NCI-H146 (cell line): Measurements from ENCODE around the gene CENPV.
"Not testable (repeated sequence)": the region's sequence is repeated elsewhere in the genome, so short reads cannot be mapped to it uniquely, and the experiment has no call there.

Experiments used
- DNase-seq: peaks from one replicate; lab custom pipeline; 2025; lab: John Stamatoyannopoulos, UW

Gene CENPV

DNA sequence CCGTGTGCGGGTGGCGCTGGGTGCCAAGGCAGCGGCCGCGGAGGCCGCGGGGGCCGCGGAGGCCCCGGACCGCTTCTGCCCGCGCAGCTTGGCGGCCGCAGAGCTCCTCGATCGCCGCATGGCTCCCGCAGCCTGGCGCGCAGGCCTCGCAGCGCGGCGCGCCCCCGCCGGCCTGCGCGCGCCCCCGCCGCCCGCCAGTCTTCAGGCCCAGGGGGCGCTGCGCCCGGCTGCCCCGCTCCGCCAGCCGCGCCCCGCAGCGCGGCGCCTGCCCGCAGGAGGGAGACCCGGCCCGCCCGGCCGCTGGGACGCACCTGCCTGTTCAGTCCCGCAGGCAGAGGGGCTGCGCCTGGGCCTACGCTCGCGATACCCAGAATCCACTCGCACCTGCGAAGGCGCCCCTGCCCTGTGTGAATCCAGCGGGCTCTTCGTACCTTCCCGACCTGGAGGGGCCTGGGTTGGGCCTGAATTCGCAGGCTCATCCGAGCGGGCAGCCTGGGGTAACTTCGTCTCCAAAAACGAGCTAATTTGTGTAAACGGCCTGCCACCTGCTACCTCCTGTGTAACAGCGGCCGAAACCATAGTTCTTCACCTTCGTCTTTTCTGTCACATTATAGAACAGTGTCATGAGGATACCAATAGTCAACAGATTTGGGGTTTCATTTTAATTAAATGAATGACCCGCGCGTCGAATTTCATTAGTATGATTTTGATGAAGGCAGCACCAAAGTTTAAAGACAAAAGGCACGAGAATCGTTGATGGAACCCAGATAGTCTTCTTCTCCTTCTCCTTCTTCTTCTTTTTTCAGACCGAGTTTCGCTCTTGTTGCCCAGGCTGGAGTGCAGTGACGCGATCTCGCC, at the start of gene CENPV:
Gene CENPV, minus strand, starts transcription at position 153 of the 858 bp plus-strand sequence. Its CDS starts 33 bp downstream, at position 120.
- peak; percentile 80 for DNase-seq

- DNase-seq = no peak
Observed at GRCh38 chr17:16398270-16399267, 45.3 kb upstream of the CENPV start.

GRCh38 chr17:16396693-16397092, 43.4 kb upstream of the CENPV start:
- not testable (repeated sequence) for DNase-seq

DNA sequence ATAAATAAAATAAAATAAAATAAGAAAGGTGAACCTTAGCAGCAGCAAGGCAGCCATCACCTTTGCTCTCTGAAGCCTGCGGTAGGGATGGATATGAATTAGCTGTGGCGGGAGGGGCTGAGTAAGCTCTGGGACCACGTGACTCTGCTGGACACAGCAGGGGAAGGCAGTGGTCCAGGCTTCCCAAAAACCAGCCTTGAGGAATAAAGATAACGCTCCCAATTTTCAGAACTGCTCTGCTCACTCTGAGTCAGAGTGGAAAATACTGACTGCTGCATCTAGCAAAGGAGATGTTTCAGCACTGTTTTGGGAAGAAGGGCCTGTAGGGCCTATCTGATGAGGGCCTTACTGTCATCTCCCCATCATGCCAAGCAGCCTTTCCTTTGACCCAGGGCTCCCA, 42.6 kb upstream of the CENPV start:
- not testable (repeated sequence) for DNase-seq

GRCh38 chr17:16392491-16392890, 39.2 kb upstream of the CENPV start:
- DNase-seq = not testable (repeated sequence)

DNA sequence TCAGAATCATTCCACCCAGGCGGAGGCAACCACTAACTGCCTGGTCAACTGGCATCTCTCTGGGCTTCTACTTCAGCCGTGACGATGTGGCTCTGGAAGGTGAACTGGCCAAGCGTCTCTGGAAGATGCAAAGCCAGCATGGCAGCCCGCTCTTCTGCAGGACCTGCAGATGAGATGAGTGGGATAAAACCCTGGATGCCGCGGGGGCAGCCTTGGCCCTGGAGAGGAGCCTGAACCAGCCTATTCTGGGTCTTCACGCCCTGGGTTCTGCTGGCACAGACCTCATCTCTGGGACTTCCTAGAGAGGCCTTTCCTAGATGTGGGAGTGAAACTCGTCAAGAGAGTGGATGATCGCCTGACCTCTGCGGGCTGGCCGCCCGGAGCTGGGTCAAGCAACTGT, 38.2 kb upstream of the CENPV start:
- no peak for DNase-seq

DNA sequence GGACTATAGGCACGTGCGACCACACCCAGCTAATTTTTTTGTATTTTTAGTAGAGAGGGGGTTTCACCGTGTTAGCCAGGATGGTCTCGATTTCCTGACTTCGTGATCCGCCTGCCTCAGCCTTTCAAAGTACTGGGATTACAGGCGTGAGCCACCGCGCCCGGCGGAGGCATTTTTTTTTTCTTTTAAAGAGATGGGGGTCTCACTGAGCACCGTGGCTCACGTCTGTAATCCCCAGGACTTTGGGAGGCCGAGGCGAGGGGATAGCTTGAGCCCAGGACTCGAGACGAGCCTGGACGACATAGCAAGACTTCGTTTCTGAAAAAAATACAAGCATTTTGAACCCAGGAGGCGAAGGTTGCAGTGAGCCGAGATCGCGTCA, 32.8 kb upstream of the CENPV start:
- not testable (repeated sequence) for DNase-seq

DNA sequence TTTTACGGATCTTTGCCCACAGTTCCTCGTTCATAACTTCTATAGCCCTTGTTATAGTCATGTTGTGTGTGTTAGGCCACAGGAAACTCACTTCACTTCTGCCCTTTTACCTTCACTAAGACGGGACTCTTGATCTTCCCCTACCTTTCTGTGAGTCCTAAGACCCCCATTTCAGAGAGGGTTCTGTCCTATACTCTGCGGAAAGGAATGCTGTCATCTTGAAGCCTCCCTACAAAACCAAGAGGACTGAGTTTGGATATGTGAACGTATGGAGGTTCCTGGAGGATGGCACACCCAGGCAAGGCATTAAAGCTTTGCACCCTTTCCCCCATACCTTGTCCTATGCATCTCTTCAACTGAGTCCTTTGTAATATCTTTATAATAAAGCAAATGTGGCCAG, 31.3 kb upstream of the CENPV start:
- no peak for DNase-seq

DNA sequence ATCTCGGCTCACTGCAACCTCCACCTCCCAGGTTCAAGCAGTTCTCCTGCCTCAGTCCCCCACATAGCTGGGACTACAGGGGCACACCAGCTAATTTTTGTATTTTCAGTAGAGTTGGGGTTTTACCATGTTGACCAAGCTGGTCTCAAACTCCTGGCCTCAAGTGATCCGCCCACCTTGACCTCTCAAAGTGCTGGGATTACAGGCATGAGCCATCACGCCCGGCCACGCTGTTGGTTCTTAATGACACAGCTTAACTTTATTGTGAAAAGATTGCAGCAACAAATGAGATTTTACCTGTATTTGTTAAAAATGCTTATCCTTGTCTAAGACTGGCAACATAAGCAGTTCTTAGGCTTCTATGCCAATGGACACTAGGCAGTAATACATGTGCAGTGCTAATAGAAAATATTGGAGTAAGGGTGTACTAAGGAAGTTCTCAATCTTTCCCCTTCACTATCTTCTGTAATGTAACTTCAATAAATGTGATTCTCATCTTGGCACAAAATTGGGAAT, 30.6 kb upstream of the CENPV start:
- no peak for DNase-seq

DNA sequence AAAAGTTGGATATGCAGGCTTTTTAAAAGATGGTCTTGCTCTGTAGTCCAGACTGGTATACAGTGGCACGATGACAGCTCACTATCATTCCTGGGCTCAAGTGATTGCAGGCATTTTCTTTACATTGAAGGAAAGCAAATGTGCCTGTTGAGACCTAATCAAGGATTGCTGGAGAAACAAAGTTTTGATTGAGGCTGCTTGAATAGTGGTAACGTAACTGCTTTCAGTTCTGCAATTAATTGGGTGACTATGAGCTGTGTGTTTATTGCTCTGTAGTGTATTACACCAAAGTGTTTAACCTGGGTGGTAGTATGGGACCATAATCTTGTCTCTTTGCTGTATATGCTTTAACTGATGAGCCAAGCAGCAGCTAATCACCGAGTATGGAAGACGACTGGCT, 29.9 kb upstream of the CENPV start:
- DNase-seq = no peak

DNA sequence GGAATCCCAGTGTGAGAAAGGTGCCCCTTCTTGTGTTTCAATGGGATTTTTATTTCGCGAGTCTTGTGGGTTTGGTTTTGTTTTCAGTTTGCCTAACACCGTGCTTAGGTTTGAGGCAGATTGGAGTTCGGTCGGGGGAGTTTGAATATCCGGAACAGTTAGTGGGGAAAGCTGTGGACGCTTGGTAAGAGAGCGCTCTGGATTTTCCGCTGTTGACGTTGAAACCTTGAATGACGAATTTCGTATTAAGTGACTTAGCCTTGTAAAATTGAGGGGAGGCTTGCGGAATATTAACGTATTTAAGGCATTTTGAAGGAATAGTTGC, 28.2 kb upstream of the CENPV start:
- DNase-seq = no peak

GRCh38 chr17:16380640-16381495, 27.6 kb upstream of the CENPV start, which contains the start of gene UBB:
Gene UBB (plus strand): TSS chr17:16381091. CDS start chr17:16381908, 817 bp downstream.
- DNase-seq = peak; percentile 95

- DNase-seq = no peak
Observed at GRCh38 chr17:16379654-16380053, 26.4 kb upstream of the CENPV start.

DNA sequence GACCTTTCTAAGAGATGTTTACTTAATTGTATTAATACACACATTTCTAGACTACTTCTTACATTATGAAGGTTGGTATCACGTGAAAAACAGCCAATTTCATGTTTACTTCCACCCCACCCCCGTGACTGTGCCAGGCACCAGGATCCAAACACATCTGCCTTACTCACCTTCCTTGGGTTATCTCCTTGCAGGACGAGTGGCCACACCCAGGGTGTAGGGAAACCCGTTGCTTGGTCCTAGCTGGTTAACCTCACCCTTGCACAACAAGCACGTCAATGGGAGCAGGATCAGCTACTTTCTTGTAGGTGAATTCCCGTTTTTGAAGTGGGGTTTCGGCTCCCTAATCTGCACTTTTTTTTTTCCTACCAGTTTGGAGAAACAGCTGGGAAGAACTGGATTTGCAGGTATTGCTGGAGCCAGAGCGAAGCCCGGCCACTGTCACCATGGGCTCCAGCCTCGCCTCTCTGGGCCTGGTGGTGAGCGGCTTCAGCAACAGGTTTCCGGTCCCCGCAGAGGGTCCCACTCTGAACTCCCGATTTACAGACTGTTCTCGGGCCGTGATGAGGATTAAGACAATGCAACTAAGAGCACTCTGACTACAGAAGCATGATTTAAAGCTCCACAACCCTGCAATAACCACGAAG, 25.5 kb upstream of the CENPV start:
- DNase-seq = no peak

GRCh38 chr17:16377941-16378341, 24.7 kb upstream of the CENPV start:
- DNase-seq = no peak

DNA sequence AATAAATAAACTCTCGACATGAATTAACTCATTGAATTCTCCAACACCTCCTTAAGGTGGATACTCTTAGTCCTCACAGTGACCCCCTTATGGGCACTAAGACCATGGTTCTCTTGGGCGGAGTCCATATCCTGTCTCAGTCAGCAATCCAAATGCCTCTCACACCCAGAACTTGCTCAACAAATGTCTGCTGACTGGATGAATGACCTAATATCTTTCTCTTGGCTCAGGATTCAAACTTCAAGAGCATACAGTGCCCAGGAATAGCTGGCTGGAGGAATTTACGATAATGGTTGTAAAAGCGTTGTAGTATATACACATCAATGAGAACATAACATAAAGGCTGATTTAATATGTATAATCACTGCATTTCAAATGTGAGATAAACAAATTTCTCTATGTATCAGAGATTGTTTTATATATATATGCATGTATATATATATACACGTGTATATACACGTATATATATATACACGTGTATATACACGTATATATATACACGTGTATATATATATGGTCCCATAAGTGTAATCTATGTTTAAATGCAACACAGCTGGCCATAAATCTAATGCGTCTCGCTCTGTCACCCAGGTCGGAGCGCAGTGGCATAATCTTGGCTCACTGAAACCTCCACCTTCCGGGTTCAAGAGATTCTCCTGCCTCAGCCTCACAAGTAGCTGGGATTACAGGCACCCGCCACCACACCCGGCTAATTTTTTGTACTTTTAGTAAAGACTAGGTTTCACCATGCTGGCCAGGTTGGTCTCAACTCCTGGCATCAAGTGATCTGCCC, 21.1 kb upstream of the CENPV start:
- DNase-seq = no peak

DNA sequence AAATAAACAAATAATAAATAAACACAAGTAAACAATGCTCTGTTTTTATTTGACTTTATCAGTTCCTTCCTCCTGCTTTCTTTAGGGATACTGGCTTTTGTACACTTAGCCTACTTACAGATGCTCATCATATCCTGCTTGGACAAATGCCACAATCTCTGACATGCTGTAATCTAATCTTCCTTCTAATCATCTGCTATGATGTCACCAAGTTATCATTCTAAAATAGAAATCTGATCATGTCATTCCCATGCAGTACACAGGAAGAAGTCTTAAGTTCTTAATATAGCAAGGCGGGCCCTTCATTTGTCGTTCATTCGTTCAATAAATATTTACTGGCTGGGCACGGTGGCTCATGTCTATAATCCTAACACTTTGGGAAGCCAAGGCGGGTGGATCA, 18.5 kb upstream of the CENPV start:
- DNase-seq = no peak

DNA sequence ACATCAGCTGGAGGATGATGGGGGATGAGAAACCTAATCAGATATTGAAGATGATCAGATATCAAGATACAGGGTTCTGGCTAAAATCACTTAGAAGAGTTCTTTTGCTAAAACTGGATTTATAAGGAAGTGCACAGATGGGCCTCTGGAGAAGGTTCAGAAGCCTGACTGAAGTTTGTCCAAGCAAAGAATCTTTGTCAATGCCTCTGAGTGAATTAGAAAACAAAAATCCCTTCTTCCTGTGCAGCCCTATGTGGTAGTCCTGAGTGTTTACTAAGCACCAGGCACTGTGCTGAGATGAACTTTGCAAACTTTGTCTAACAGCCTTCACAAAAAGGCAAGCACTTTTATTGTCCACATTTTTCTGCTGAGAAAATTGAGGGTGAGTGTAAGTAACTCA, 11.4 kb upstream of the CENPV start:
- no peak for DNase-seq

GRCh38 chr17:16363749-16364536, 10.7 kb upstream of the CENPV start:
- DNase-seq = peak; percentile 73
